GM12878 (cell line): ENCODE measurements around the gene EYS. TPM values are rescaled to one million over a fixed set of nuclear protein-coding genes. Genes with fewer than 3 reads are reported as not detected.

Source experiments
- MAX ChIP-seq: IDR thresholded peaks from 2 replicates; pipeline ENCODE4 v1.6.1; 2012; ENCODE audit warnings: low read depth, low read length, improper control_type of control experiment
- NRF1 ChIP-seq: conservative IDR thresholded peaks from 2 replicates; pipeline ENCODE4 v1.6.1; 2011; ENCODE audit warnings: mild to moderate bottlenecking, low read depth, low read length, improper control_type of control experiment
- PKNOX1 ChIP-seq: fragments of 450-650 bp; IDR thresholded peaks from 2 replicates; pipeline ENCODE4 v1.6.1; 2016; ENCODE audit warnings: mild to moderate bottlenecking
- REST ChIP-seq: IDR thresholded peaks from 2 replicates; pipeline ENCODE4 v1.6.1; 2012; ENCODE audit warnings: mild to moderate bottlenecking, low read depth, low read length
- SREBF2 ChIP-seq: IDR thresholded peaks from 2 replicates; pipeline ENCODE4 v1.6.1; 2012; ENCODE audit warnings: mild to moderate bottlenecking, low read length
- TARDBP ChIP-seq: IDR thresholded peaks from 2 replicates; pipeline ENCODE4 v1.6.1; 2016; ENCODE audit warnings: borderline replicate concordance
- USF2 ChIP-seq: IDR thresholded peaks from 2 replicates; pipeline ENCODE4 v1.6.1; 2011; ENCODE audit warnings: low read depth, low read length, improper control_type of control experiment, borderline replicate concordance
- YBX1 ChIP-seq: fragments of 450-650 bp; IDR thresholded peaks from 2 replicates; pipeline ENCODE4 v1.6.1; 2016; ENCODE audit warnings: antibody characterized with exemption
- ZSCAN29 ChIP-seq: fragments of 450-650 bp; IDR thresholded peaks from 2 replicates; pipeline ENCODE4 v1.6.1; 2017; ENCODE audit warnings: mild to moderate bottlenecking, moderate library complexity
- ZZZ3 ChIP-seq: IDR thresholded peaks from 2 replicates; pipeline ENCODE4 v1.6.1; 2011; ENCODE audit warnings: low read depth; ENCODE audit not compliant: control insufficient read depth, insufficient read length
- polyA plus RNA-seq, 11 experiments: library from polyadenylated mRNA; depleted of rRNA in 4 of 11; unstranded in 6 of 11; stranded (reverse) in 5 of 11; fragments of >200 nt; fragmentation: Nextera tagmentation in 4 of 11; fragmentation: Illumina TruSeq in 1 of 11; extraction: Ambion mirVana in 4 of 11; extraction: Trizol in 1 of 11; gene quantifications; 1 replicate in 1 of 11; 2 replicates in 10 of 11; pipeline versions ENCODE4 v1.2.1 to v1.2.3, GENCODE V29; 2011 to 2016; ENCODE audit warnings: inconsistent platforms in 2 of 11, missing spikeins in 2 of 11, low read depth in 1 of 11
- total RNA-seq, 4 experiments: library from RNA; depleted of rRNA in 3 of 4; stranded (reverse); fragments of >200 nt in 3 of 4; fragmentation: Illumina TruSeq in 1 of 4; extraction: Trizol in 1 of 4; gene quantifications; 2 replicates each; pipeline versions ENCODE4 v1.2.1 to v1.2.3, GENCODE V29; 2013 to 2021

Gene EYS
- total and polyA plus RNA-seq, 10 of the 15 experiments (the other 5 are each of a cell fraction or from before 2014, with no cell fraction given), result under 0.01 to 0.14 (median 0.02) TPM; not detected in 1

GRCh38 chr6:64225503-64225902, 1481.5 kb downstream of the EYS start (continued):
- TF ChIP-seq REST (no peak), SREBF2 (no peak), MAX (no peak), ZSCAN29 (no peak), YBX1 (no peak), TARDBP (no peak), NRF1 (no peak), USF2 (no peak), PKNOX1 (no peak), ZZZ3 (no peak)
